Adrenal gland (tissue), 12 donors: ENCODE data around the gene CEACAM3. TPM values are rescaled to one million over a fixed set of nuclear protein-coding genes. Genes with fewer than 3 reads are reported as not detected.
A peak's percentile ranks its signal among the peaks of the same experiment; 100 is the strongest.

Experiments
- DNase-seq, 7 donors: peaks; one replicate each; pipeline ENCODE4 v3.0.0-alpha.2; 2019 to 2020
- H3K27ac ChIP-seq, 5 donors: fragments of 200-600 bp; sonication (generic) in 4 of 5; 1 replicate in 3 of 5; 2 replicates in 2 of 5; pipeline versions ENCODE4 v1.5.1 to v1.8.0; 2016 to 2020; ENCODE audit warnings: mild to moderate bottlenecking in 1 of 5
- H3K27me3 ChIP-seq: fragments of 200-600 bp; 2 replicates; pipeline ENCODE4 v1.8.0; 2021
- H3K36me3 ChIP-seq, 2 donors: fragments of 200-600 bp; replicated peaks in 1 of 2; 1 replicate in 1 of 2; 2 replicates in 1 of 2; pipeline versions ENCODE4 v1.5.1 to v1.8.0; 2018 to 2022
- H3K4me1 ChIP-seq, 2 donors: fragments of 200-600 bp; replicated peaks in 1 of 2; 1 replicate in 1 of 2; 2 replicates in 1 of 2; pipeline versions ENCODE4 v1.5.1 to v1.8.0; 2018 to 2021
- H3K4me3 ChIP-seq, 4 donors: fragments of 200-600 bp; sonication (generic) in 3 of 4; one replicate each; pipeline ENCODE4 v1.5.1; 2016 to 2018
- H3K9me3 ChIP-seq, 3 donors: fragments of 200-600 bp; sonication (generic) in 1 of 3; replicated peaks in 1 of 3; 1 replicate in 2 of 3; 2 replicates in 1 of 3; pipeline versions ENCODE4 v1.5.1 to v1.8.0; 2016 to 2021
- POLR2A ChIP-seq, 2 donors: fragments of 450-650 bp; IDR thresholded peaks; one replicate each; pipeline ENCODE4 v1.6.1; 2017; ENCODE audit warnings: antibody characterized with exemption in 2 of 2, mild to moderate bottlenecking in 2 of 2, moderate library complexity in 1 of 2
- WGBS, 4 donors: extraction: QIAGEN DNeasy Blood & Tissue Kit in 2 of 4; methylation state at CpG; one replicate each; pipeline versions ENCODE4 v1.1.5 to v1.1.7; 2013 to 2017; 5-methylcytosine and 5-hydroxymethylcytosine counted together
- intact Hi-C, 2 donors: fragments of 100-400 bp; cut with DNase I; formaldehyde crosslinking; loops; one replicate each; pipeline versions ENCODE4 v1.14.1 to v1.15.0; 2022 to 2023
- polyA plus RNA-seq, 3 donors: library from polyadenylated mRNA; stranded (reverse); fragments of 200-250 nt in 2 of 3; fragments of 350-450 nt in 1 of 3; fragmentation: Illumina TruSeq in 1 of 3; extraction: RNeasy Lipid Tissue Mini Kit (QIAGEN cat#74804) in 1 of 3; gene quantifications; one replicate each; pipeline ENCODE4 v1.2.3, GENCODE V29; 2013 to 2014
- total RNA-seq, 9 donors: library from RNA; depleted of rRNA in 4 of 9; stranded (reverse); fragments of >200 nt in 4 of 9; fragments of 120-200 nt in 1 of 9; fragmentation: NEBNext Ultra II Directional in 1 of 9; extraction: Animal tissue kit (Norgen Biotek cat#: 25700) in 1 of 9; gene quantifications; one replicate each; pipeline versions ENCODE4 v1.1.0 to v1.2.4, GENCODE V29; 2013 to 2023
- TF ChIP-seq, protein P1 (sequence below), 6 experiments: fragments of 450-650 bp in 4 of 6; fragments of 200-600 bp in 2 of 6; sonication (generic) in 1 of 6; IDR thresholded peaks; 1 replicate in 5 of 6; 2 replicates in 1 of 6; pipeline versions ENCODE4 v1.5.1 to v1.8.0; 2016 to 2021; ENCODE audit warnings: antibody characterized with exemption in 6 of 6, mild to moderate bottlenecking in 2 of 6, moderate library complexity in 1 of 6
- donor health status: healthy with polysubstance abuse.
- donor health status: Bipolar disorder and iron deficiency.
- donor health status: DM: yes; HTN: yes; CAD: no.
- donor health status: DM: no; HTN: no; CAD: no.
- donor health status: DM: no; HTN: no; CAD: no.
- donor health status: DM: yes; HTN: yes; CAD: no.

CEACAM3 gene
- total and polyA plus RNA-seq, 12 donors: 0.11 to 0.99 (median 0.32) TPM; not detected in 7

- 81 to 93% (median 87%) methylated on average over 3 of the region's 3 CpGs for WGBS, 4 donors
- H3K36me3 ChIP-seq: no peaks in the 10 kb centered on the region
- TF ChIP-seq POLR2A (IDR thresholded peaks at IDR 0.05): no peak
- TF ChIP-seq, protein P1, sequence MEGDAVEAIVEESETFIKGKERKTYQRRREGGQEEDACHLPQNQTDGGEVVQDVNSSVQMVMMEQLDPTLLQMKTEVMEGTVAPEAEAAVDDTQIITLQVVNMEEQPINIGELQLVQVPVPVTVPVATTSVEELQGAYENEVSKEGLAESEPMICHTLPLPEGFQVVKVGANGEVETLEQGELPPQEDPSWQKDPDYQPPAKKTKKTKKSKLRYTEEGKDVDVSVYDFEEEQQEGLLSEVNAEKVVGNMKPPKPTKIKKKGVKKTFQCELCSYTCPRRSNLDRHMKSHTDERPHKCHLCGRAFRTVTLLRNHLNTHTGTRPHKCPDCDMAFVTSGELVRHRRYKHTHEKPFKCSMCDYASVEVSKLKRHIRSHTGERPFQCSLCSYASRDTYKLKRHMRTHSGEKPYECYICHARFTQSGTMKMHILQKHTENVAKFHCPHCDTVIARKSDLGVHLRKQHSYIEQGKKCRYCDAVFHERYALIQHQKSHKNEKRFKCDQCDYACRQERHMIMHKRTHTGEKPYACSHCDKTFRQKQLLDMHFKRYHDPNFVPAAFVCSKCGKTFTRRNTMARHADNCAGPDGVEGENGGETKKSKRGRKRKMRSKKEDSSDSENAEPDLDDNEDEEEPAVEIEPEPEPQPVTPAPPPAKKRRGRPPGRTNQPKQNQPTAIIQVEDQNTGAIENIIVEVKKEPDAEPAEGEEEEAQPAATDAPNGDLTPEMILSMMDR (IDR thresholded peaks at IDR 0.05): no peak
- H3K4me3 ChIP-seq: no peak overlapping the region
- H3K9me3 ChIP-seq: no peaks in the 10 kb centered on the region
- no peaks in the 10 kb centered on the region for H3K4me1 ChIP-seq
- H3K27ac ChIP-seq: no peak overlapping the region
- no peak for DNase-seq
- intact Hi-C loops: no loop called here
- no peaks in the 10 kb centered on the region for H3K27me3 ChIP-seq
These were observed 10.8 kb downstream of the CEACAM3 start for GRCh38 chr19:41807176-41807575.

GRCh38 chr19:41808663-41809566 lies 12.5 kb downstream of the CEACAM3 start:
- Histone ChIP-seq H3K27ac (no peak overlapping the region), H3K4me3 (no peak overlapping the region), H3K36me3 (no peaks in the 10 kb centered on the region), H3K9me3 (no peaks in the 10 kb centered on the region), H3K27me3 (no peaks in the 10 kb centered on the region), H3K4me1 (no peaks in the 10 kb centered on the region)
- intact Hi-C loops: no loop called here
- WGBS, 4 donors: 38 to 72% (median 62%) methylated on average over 4 to 16 of the region's 16 CpGs
- DNase-seq: peak in 5 of 7 donors; percentile 13 to 54 (median 25)
- no peak for TF ChIP-seq POLR2A (IDR thresholded peaks at IDR 0.05)
- TF ChIP-seq, protein P1 (IDR thresholded peaks at IDR 0.05): no peak

DNA sequence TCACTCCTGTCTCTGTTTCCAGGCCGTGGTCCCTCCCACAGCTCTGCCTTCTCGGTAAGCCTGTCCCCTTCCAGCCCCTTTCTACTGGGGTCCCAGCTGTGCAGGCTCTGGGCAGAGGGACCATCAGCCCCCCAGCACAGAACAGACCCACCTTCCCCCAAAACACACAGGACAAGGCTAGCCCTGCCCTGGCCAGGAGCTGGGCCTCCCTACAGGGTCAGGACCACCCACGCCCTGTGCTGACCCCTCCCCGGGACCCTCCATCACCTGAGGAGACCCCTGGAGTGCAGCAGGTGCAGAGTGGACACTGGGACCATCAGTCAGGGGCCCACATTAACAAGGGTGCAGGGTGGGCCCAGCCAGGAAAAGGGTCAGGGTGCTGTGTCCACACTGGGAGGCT lies 13.9 kb downstream of the CEACAM3 start:
- no peak overlapping the region for H3K27ac ChIP-seq
- intact Hi-C loops: no loop called here
- H3K36me3 ChIP-seq: no peaks in the 10 kb centered on the region
- H3K9me3 ChIP-seq: no peaks in the 10 kb centered on the region
- TF ChIP-seq, protein P1 (IDR thresholded peaks at IDR 0.05): no peak
- TF ChIP-seq POLR2A (IDR thresholded peaks at IDR 0.05): no peak
- H3K27me3 ChIP-seq: no peaks in the 10 kb centered on the region
- no peak for DNase-seq
- no peak overlapping the region for H3K4me3 ChIP-seq
- H3K4me1 ChIP-seq: no peaks in the 10 kb centered on the region
- 46 to 77% (median 60%) methylated on average over 2 to 4 of the region's 4 CpGs for WGBS, 4 donors

DNA sequence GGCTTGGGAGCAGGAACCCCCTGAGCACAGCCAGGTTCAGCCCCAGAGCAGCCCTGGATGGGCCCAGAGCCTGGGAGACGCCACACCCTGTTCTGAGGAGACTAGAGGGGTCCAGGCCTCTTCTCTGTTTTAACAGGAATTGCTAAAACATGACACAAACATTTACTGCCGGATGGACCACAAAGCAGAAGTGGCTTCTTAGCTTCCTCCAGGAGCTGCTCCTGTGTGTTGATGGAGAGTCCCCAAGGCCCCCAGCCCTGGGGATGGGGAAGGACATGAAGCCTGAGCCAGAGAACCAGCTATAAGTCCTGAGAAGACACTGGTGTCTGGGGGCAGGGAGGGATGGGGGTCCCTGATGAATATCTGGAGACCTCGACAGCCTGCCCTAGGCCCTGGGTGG lies 14.6 kb downstream of the CEACAM3 start:
- H3K27ac ChIP-seq: peak overlapping the region in 1 of 5 donors; percentile 22

More for the DNA sequence above, 14.6 kb downstream of the CEACAM3 start:
- intact Hi-C loops: no loop called here
- Histone ChIP-seq H3K27me3 (no peaks in the 10 kb centered on the region), H3K4me1 (no peaks in the 10 kb centered on the region), H3K4me3 (no peak overlapping the region), H3K36me3 (no peaks in the 10 kb centered on the region), H3K9me3 (no peaks in the 10 kb centered on the region)
- TF ChIP-seq, protein P1 (IDR thresholded peaks at IDR 0.05): no peak
- TF ChIP-seq POLR2A (IDR thresholded peaks at IDR 0.05): no peak
- peak in 2 of 7 donors; percentile 18 to 31 for DNase-seq
- 41 to 80% (median 62%) methylated on average over 1 to 3 of the region's 3 CpGs for WGBS, 4 donors
